Ascending aorta (tissue), 2 donors: Measurements from ENCODE around the gene TRAF3IP1. TPM values are rescaled to one million over a fixed set of nuclear protein-coding genes. Genes with fewer than 3 reads are reported as not detected.

ENCODE experiments used
- DNase-seq, 2 donors: peaks; one replicate each; pipeline ENCODE4 v3.0.0-alpha.2; 2019; ENCODE audit warnings: low spot score in 2 of 2
- H3K27ac ChIP-seq, 2 donors: fragments of 200-600 bp; sonication (generic); one replicate each; pipeline ENCODE4 v1.5.1; 2016 to 2017; ENCODE audit warnings: mild to moderate bottlenecking in 1 of 2
- H3K27me3 ChIP-seq: fragments of 200-600 bp; sonication (generic); one replicate; pipeline ENCODE4 v1.5.1; 2017
- H3K36me3 ChIP-seq, 2 donors: fragments of 200-600 bp; sonication (generic); one replicate each; pipeline ENCODE4 v1.5.1; 2016
- H3K4me1 ChIP-seq, 2 donors: fragments of 200-600 bp; sonication (generic); one replicate each; pipeline ENCODE4 v1.5.1; 2016 to 2017; ENCODE audit warnings: mild to moderate bottlenecking in 1 of 2
- H3K4me3 ChIP-seq, 2 donors: fragments of 200-600 bp; sonication (generic); one replicate each; pipeline ENCODE4 v1.5.1; 2016 to 2017; ENCODE audit warnings: mild to moderate bottlenecking in 1 of 2
- H3K9me3 ChIP-seq, 2 donors: fragments of 200-600 bp; sonication (generic); one replicate each; pipeline ENCODE4 v1.5.1; 2016
- intact Hi-C: fragments of 100-400 bp; cut with DNase I; formaldehyde crosslinking; loops from one replicate; pipeline ENCODE4 v1.15.1; 2023
- total RNA-seq: library from RNA; depleted of rRNA; stranded (reverse); fragments of >200 nt; gene quantifications from one replicate; pipeline ENCODE4 v1.1.0, GENCODE V29; 2016
- TF ChIP-seq, protein P1 (sequence below), 3 experiments: fragments of 200-600 bp in 2 of 3; fragments of 450-650 bp in 1 of 3; sonication (generic) in 2 of 3; IDR thresholded peaks; one replicate each; pipeline ENCODE4 v1.5.1; 2016 to 2019; ENCODE audit warnings: antibody characterized with exemption in 3 of 3, mild to moderate bottlenecking in 1 of 3, moderate library complexity in 1 of 3

TRAF3IP1 gene
- total RNA-seq, 1 donor from 2014 or later: 6.1 TPM

DNA sequence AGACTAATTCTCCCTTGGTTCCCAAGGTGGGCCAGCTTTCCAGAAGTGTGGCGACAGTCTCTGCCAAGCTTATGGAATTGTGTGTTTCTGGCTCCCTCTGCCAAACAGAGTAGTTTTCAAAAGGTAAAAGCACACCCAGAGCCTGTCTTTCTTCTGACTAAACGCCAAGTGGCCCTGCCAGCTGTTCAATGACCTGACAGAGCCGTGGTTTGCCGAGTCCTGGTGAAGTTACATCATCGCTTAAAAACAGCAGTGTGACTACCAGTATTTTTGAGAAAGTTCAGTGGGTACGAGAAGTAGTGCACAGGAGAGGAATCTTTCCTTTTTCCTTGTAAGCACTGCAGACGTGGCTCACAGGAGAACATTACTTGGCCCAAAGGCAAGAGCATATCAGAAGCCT is 33.8 kb upstream of the TRAF3IP1 start:
- H3K36me3 ChIP-seq: no peaks in the 10 kb centered on the region
- intact Hi-C loops: loop anchor here (2.0 to 5.0 kb wide), 2 partner anchors 44 to 118 kb away; partner anchors contain the start of gene HES6
- peak; percentile 56 to 94 for DNase-seq

DNA sequence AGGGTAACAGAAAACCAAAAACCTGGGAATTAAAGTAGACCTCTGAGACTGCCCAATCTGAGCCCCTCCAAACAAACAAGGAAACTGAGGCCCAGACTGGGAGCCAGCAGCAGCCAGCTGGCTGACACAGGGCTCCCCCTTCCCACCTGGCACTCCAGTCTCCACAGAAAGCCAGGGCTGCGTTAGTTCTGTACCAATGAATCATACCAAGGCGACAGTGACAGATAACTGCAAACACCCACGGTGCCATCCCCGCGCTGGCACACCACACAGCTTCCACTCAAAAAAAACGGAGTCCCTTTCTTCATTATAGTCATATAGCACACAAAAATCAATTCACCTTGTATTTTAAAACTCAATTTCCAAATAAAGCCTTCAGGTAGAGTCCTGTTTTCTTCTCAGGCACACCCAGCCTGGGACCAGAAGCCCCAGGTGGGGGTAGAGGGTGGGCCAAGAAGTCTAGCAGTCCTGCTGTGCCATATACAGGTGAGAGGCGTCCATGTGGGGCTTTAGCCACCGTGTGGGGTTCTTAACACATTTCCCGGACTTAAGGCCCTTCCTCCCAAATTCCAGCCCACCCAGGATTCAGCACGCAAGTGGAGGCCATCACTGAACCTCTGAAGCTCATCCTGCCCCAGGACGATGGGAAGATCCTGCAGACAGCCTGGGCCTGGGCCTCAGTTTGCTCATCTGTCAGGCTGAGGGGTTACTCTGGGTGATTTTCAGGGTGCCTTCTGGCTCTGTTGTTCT is 33.2 kb upstream of the TRAF3IP1 start:
- Histone ChIP-seq H3K27me3 (no peaks in the 10 kb centered on the region), H3K4me3 (peak overlapping the region; percentile 75 to 86), H3K9me3 (no peaks in the 10 kb centered on the region), H3K4me1 (peaks cover 18 to 36% of the 10 kb centered on the region in 2 donors), H3K36me3 (no peaks in the 10 kb centered on the region), H3K27ac (peak overlapping the region; percentile 96 to 97)
- TF ChIP-seq, protein P1, sequence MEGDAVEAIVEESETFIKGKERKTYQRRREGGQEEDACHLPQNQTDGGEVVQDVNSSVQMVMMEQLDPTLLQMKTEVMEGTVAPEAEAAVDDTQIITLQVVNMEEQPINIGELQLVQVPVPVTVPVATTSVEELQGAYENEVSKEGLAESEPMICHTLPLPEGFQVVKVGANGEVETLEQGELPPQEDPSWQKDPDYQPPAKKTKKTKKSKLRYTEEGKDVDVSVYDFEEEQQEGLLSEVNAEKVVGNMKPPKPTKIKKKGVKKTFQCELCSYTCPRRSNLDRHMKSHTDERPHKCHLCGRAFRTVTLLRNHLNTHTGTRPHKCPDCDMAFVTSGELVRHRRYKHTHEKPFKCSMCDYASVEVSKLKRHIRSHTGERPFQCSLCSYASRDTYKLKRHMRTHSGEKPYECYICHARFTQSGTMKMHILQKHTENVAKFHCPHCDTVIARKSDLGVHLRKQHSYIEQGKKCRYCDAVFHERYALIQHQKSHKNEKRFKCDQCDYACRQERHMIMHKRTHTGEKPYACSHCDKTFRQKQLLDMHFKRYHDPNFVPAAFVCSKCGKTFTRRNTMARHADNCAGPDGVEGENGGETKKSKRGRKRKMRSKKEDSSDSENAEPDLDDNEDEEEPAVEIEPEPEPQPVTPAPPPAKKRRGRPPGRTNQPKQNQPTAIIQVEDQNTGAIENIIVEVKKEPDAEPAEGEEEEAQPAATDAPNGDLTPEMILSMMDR (IDR thresholded peaks at IDR 0.05): no peak
- DNase-seq: no peak
- intact Hi-C loops: loop anchor here (2.0 to 5.0 kb wide), 2 partner anchors 45 to 118 kb away; partner anchors contain the start of gene HES6

More for the DNA sequence above, 33.8 kb upstream of the TRAF3IP1 start:
- Histone ChIP-seq H3K4me1 (peaks cover 18 to 36% of the 10 kb centered on the region in 2 donors), H3K9me3 (no peaks in the 10 kb centered on the region), H3K27ac (peak overlapping the region; percentile 96 to 97), H3K4me3 (peak overlapping the region; percentile 75 to 86), H3K27me3 (no peaks in the 10 kb centered on the region)
- TF ChIP-seq, protein P1 (IDR thresholded peaks at IDR 0.05): no peak

DNA sequence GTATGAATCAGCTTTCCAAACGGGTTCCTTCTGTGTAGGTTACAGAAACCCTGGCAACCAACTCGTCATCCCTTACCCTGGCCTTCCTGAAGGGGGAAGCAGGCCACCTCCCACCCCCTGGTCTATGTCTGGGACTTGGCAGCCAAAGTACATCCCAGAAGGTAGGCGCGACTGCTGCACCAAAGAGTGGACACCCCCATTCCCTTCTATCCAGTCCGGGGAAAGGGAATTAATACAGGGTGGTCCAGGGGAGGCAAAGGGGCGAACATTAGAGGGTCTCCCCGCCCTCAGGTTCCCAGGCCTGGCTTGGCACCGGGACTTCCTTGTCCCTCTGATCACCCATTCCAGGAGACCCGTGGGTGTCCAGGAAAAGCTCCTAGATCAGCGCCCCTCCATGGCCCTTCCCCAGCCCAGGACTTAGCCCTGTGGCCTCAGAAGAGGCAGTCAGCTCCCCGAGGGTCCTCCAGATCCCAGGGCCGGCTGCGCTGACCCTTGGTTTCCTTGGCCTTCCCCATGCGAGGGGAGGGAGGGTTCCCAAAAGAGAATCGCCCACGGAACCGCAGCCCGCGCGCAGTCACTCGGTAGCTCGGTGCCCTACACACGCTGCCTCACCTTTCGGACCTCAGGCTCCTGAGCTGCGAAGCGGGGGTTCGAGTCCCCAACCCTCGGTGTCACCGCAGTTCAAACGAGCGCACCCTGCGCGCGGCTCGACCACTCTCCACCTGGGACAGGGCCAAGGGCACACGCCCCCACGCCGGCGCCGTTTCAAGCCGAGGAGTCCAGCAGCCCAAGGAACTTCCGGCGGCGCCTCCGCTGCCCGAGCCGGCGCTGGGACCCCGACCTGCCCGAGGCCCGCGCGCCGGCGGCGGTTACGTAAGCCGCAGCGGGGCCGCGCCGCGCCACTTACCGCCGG is 32.3 kb upstream of the TRAF3IP1 start, which contains the start of gene PER2:
Gene PER2, minus strand, starts transcription at position 874 of the 913 bp plus-strand sequence. CDS start 10,674 bp downstream, outside the sequence.
- Histone ChIP-seq H3K9me3 (no peaks in the 10 kb centered on the region), H3K4me3 (peak within 1 kb of the TSS; percentile 75 to 86), H3K27me3 (no peaks in the 10 kb centered on the region), H3K36me3 (no peaks in the 10 kb centered on the region), H3K27ac (peak within 1 kb of the TSS; percentile 96 to 97), H3K4me1 (peaks cover 16 to 36% of the 10 kb centered on the region in 2 donors)
- TF ChIP-seq, protein P1 (IDR thresholded peaks at IDR 0.05): peak in 2 of 3 experiments; percentile 16 to 19
- intact Hi-C loops: loop anchor here (2.0 to 5.0 kb wide), 2 partner anchors 46 to 119 kb away; partner anchors contain the start of gene HES6
- DNase-seq: peak; percentile 58 to 92

DNA sequence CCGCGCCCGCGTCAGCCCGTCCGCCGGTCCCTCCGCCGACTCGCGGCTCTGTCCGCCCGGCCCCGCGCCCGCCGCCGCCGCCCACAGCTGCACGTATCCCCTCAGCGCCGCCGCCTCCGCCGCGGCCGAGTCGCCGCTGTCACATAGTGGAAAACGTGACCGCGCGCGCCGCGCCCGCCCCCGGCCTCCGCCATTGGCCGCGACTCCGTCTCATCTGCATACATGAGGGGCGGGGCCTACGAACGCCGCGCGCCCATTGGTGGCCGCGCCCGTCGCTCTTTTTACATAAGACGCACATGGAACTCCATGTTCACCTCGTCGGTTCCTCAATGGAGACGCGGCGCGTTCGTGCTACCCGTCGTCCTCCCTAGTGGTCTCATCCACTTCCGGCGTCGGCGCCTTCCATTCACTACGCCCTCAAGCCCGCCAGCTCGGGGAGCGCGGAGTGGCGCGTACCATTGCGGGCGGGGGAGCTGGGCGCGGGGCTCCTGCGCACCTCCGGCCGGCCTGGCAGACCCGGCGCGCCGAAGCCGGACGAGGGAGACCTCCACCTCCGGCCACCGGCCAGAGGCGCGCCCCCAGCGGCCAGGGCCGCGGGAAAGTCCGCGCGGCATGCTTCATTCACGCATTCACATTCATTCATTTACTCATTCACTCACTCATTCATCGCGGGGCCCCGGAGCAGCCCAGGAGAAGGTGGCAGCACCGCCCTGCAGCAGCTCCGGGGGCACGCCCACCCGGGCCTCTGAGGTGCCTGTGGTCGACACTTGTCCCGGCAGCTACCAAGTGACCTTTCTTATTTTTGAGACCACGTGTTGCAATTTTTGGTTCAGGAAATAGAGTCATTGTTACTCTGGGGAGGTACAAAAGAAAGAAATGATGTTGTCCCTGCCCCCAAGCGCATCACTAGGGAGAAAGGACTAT is 31.4 kb upstream of the TRAF3IP1 start:
- no peaks in the 10 kb centered on the region for H3K27me3 ChIP-seq
- H3K9me3 ChIP-seq: no peaks in the 10 kb centered on the region
- peak overlapping the region; percentile 75 to 86 for H3K4me3 ChIP-seq
- peak overlapping the region; percentile 96 to 97 for H3K27ac ChIP-seq
- TF ChIP-seq, protein P1 (IDR thresholded peaks at IDR 0.05): peak in 1 of 3 experiments; percentile 38
- H3K36me3 ChIP-seq: no peaks in the 10 kb centered on the region
- intact Hi-C loops: loop anchor here (1.0 to 5.0 kb wide), 2 partner anchors 31 to 47 kb away; partner anchors contain the start of genes HES6 and TRAF3IP1
- H3K4me1 ChIP-seq: peaks cover 15 to 29% of the 10 kb centered on the region in 2 donors
- DNase-seq: peak; percentile 99
